Activated B cell treated with CpG ODN at 0.5 μM for 24 hours (primary cell): ENCODE data around the gene SLC39A13. TPM values are rescaled to one million over a fixed set of nuclear protein-coding genes. Genes with fewer than 3 reads are reported as not detected.
"Not testable (repeated sequence)": the region's sequence is repeated elsewhere in the genome, so short reads cannot be mapped to it uniquely, and the experiment has no call there.

Source experiments
- ATAC-seq: fragments of 200-7000 bp; cut with Tn5 transposase; one replicate; pipeline ENCODE4 v1.10.0; 2021; ENCODE audit warnings: low read depth, mild to moderate bottlenecking, moderate library complexity
- CTCF ChIA-PET: fragments of 350-600 bp; sonication (Branson Sonifier 250); formaldehyde crosslinking; loops from one replicate; lab custom pipeline; 2021; ENCODE audit warnings: antibody characterized with exemption; lab: Charles Lee
- POLR2A ChIA-PET: fragments of 350-600 bp; sonication (Branson Sonifier 250); formaldehyde crosslinking; loops from one replicate; lab custom pipeline; 2021; ENCODE audit warnings: antibody characterized with exemption; lab: Charles Lee
- DNase-seq: peaks from one replicate; pipeline ENCODE4 v3.0.0; 2022
- H3K27ac Mint-ChIP-seq: one replicate; pipeline ENCODE4 v1.8.0; 2020; ENCODE audit warnings: mixed read lengths
- H3K27me3 Mint-ChIP-seq: one replicate; pipeline ENCODE4 v1.8.0; 2021; ENCODE audit warnings: mixed read lengths
- H3K36me3 Mint-ChIP-seq: one replicate; pipeline ENCODE4 v1.8.0; 2021; ENCODE audit warnings: low read depth, mixed read lengths
- H3K4me1 Mint-ChIP-seq: one replicate; pipeline ENCODE4 v1.8.0; 2021; ENCODE audit warnings: mixed read lengths
- H3K4me3 Mint-ChIP-seq: one replicate; pipeline ENCODE4 v1.8.0; 2020; ENCODE audit warnings: mild to moderate bottlenecking, mixed read lengths
- H3K9me3 Mint-ChIP-seq: one replicate; pipeline ENCODE4 v1.8.0; 2020; ENCODE audit warnings: mixed read lengths
- CTCF ChIP-seq: fragments of 200-600 bp; IDR thresholded peaks from one replicate; pipeline ENCODE4 v1.8.0; 2022; ENCODE audit warnings: antibody characterized with exemption, mild to moderate bottlenecking
- intact Hi-C: fragments of 100-400 bp; cut with micrococcal nuclease; formaldehyde crosslinking; loops from one replicate; pipeline ENCODE4 v1.15.1; 2024
- total RNA-seq: library from RNA; stranded (reverse); gene quantifications from 2 replicates; pipeline ENCODE4 v1.2.3, GENCODE V29; 2022

SLC39A13 gene
- total RNA-seq, 1 donor from 2014 or later: 27.5 TPM

DNA sequence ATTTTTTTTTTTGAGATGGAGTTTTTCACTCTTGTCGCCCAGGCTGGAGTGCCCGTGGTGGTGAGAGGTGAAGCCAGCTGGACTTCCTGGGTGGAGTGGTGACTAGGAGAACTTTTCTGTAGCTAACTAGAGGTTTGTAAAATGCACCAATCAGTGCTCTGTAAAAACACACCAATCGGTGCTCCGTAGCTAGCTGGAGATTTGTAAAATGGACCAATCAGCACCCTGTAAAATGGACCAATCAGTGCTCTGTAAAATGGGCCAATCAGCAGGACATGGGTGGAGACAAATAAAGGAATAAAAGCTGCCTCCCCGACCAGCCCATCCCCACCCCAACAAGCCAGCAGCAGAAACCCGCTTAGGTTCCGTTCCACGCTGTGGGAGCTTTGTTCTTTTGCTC is 45.0 kb downstream of the SLC39A13 start:
- ATAC-seq: no peak
- POLR2A ChIA-PET: interaction anchor here (0.6 to 1.6 kb wide), 2 partner anchors 86 to 239 kb away, joined by 3 to 4 read pairs; no protein-coding TSS in a partner anchor
- no peaks in the 10 kb centered on the region for H3K9me3 Mint-ChIP-seq
- DNase-seq: no peak
- H3K4me3 Mint-ChIP-seq: no peak overlapping the region
- no peaks in the 10 kb centered on the region for H3K27me3 Mint-ChIP-seq
- intact Hi-C loops: no loop called here
- no peaks in the 10 kb centered on the region for H3K36me3 Mint-ChIP-seq
- no peak for TF ChIP-seq CTCF
- no peak overlapping the region for H3K27ac Mint-ChIP-seq
- peaks cover 5% of the 10 kb centered on the region for H3K4me1 Mint-ChIP-seq
- CTCF ChIA-PET: interaction anchor here (0.6 to 1.3 kb wide), 4 partner anchors 18 to 566 kb away, joined by 3 to 6 read pairs (median 3); no protein-coding TSS in a partner anchor

DNA sequence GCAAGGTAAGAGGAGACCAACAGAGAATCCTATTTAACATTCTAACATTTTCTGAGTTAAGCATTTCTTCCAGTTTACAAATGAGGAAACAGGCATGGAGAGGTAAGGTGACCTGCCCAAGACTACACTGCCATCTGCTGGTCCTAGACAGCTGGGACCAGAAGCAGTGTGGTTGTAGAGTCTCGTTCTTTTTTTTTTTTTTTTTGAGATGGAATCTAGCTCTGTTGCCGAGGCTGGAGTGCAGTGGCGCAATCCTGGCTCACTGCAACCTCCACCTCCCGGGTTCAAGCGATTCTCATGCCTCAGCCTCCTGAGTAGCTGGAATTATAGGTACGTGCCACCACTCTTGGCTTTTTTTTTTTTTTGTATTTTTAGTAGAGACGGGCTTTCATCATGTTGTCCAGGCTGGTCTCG is 45.9 kb downstream of the SLC39A13 start:
- not testable (repeated sequence) for H3K4me1 Mint-ChIP-seq, H3K36me3 Mint-ChIP-seq, H3K9me3 Mint-ChIP-seq, H3K27ac Mint-ChIP-seq, H3K4me3 Mint-ChIP-seq, H3K27me3 Mint-ChIP-seq
- DNase-seq: peak; percentile 24
- ChIA-PET POLR2A (interaction anchor here (0.6 to 1.6 kb wide), 3 partner anchors 76 to 936 kb away, joined by 3 to 5 read pairs (median 4); partner anchors contain the start of gene SPI1), CTCF (interaction anchor here (0.5 to 1.3 kb wide), 5 partner anchors 11 to 276 kb away, joined by 3 to 6 read pairs (median 3); no protein-coding TSS in a partner anchor)
- intact Hi-C loops: loop anchor here (1.0 to 2.0 kb wide), 6 partner anchors 45 to 565 kb away; partner anchors contain the start of gene SLC39A13
- peak; percentile 96 for ATAC-seq

GRCh38 chr11:47460571-47461235 is 52.3 kb downstream of the SLC39A13 start:
- H3K27me3 Mint-ChIP-seq: no peaks in the 10 kb centered on the region
- H3K36me3 Mint-ChIP-seq: peaks cover 30% of the 10 kb centered on the region
- no peak for ATAC-seq
- POLR2A ChIA-PET: no interaction called here
- CTCF ChIA-PET: no interaction called here
- DNase-seq: no peak
- no peak overlapping the region for H3K4me3 Mint-ChIP-seq
- H3K27ac Mint-ChIP-seq: no peak overlapping the region
- no peaks in the 10 kb centered on the region for H3K4me1 Mint-ChIP-seq
- H3K9me3 Mint-ChIP-seq: no peaks in the 10 kb centered on the region
- intact Hi-C loops: no loop called here
- no peak for TF ChIP-seq CTCF

DNA sequence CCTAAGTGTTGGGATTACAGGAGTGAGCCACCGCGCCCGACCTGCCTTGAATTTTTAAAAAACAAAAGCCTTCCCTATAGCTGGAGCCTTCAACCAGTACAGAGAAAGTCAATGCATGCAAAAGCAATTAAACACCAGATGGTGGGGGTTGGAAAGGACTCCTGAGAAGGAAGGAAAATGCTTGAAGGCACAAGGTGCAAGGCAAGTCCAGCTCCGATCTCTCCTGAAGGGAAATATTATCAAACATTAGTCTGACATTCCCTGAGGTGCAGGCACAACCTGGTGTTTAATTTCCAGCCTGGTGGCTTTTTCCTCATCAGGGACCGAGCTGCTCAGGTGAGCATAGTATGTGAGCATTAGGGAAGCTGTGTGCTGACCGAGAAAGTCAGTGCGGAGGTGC is 53.5 kb downstream of the SLC39A13 start:
- CTCF ChIA-PET: no interaction called here
- H3K36me3 Mint-ChIP-seq: peaks cover 37% of the 10 kb centered on the region
- H3K9me3 Mint-ChIP-seq: no peaks in the 10 kb centered on the region

DNA sequence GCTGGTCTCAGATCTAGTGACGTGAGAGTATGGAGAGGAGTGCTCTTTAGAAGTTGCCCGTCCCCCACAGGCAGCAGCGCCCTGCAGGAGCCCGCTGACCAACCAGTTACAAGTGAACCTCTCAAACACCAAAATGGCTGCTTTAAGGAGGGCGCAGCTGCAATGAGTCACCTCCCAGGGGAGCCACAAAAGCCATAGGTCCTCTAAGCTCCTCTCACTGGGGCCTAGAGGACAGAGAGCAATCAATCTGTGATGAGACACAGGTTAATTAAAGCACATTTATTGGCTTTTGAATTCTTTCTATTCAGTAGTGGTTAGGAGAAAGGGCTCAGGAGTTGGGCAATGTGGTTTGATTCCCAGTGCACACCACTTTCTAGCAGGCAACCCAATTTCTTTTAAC is 56.1 kb downstream of the SLC39A13 start:
- H3K36me3 Mint-ChIP-seq: peaks cover 61% of the 10 kb centered on the region
- no peak overlapping the region for H3K4me3 Mint-ChIP-seq
- ATAC-seq (no peak), DNase-seq (no peak)
- intact Hi-C loops: no loop called here
- no peaks in the 10 kb centered on the region for H3K9me3 Mint-ChIP-seq
- POLR2A ChIA-PET: no interaction called here
- CTCF ChIA-PET: no interaction called here
- no peaks in the 10 kb centered on the region for H3K4me1 Mint-ChIP-seq
- no peak for TF ChIP-seq CTCF
- H3K27ac Mint-ChIP-seq: no peak overlapping the region
- no peaks in the 10 kb centered on the region for H3K27me3 Mint-ChIP-seq

More for the DNA sequence above, 53.5 kb downstream of the SLC39A13 start:
- intact Hi-C loops: no loop called here
- Mint-ChIP-seq H3K27me3 (no peaks in the 10 kb centered on the region), H3K27ac (peak overlapping the region; percentile 50), H3K4me1 (no peaks in the 10 kb centered on the region), H3K4me3 (no peak overlapping the region)
- POLR2A ChIA-PET: no interaction called here
- DNase-seq (no peak), ATAC-seq (no peak)
- TF ChIP-seq CTCF: no peak

Other genes starting within 250 kb of the SLC39A13 start
- gene ARFGAP2, start 231.7 kb upstream of the SLC39A13 start, total RNA-seq: 145 and 176 TPM in 2 replicates
- 1.5 TPM in 2 replicates for gene PACSIN3, start 222.2 kb upstream of the SLC39A13 start, total RNA-seq
- gene DDB2, start 193.6 kb upstream of the SLC39A13 start, total RNA-seq: 95.1 and 98.0 TPM in 2 replicates
- gene ACP2, start 159.8 kb upstream of the SLC39A13 start, total RNA-seq: 18.7 and 22.5 TPM in 2 replicates
- 3.9 and 4.9 TPM in 2 replicates for gene NR1H3, start 150.6 kb upstream of the SLC39A13 start, total RNA-seq
- gene MADD, start 138.5 kb upstream of the SLC39A13 start, total RNA-seq: 60.9 and 86.9 TPM in 2 replicates
- 0.46 and 0.69 TPM in 2 replicates for gene MYBPC3, start 55.9 kb upstream of the SLC39A13 start, total RNA-seq
- gene SPI1, start 30.0 kb upstream of the SLC39A13 start, total RNA-seq: 63.9 and 68.8 TPM in 2 replicates
- gene PSMC3, start 17.8 kb downstream of the SLC39A13 start, total RNA-seq: 101 and 126 TPM in 2 replicates
- 1.1 and 3.5 TPM in 2 replicates for gene RAPSN, start 40.5 kb downstream of the SLC39A13 start, total RNA-seq
- 129 and 136 TPM in 2 replicates for gene CELF1, start 144.5 kb downstream of the SLC39A13 start, total RNA-seq
- 27.1 and 32.8 TPM in 2 replicates for gene PTPMT1, start 157.0 kb downstream of the SLC39A13 start, total RNA-seq
- gene KBTBD4, start 170.4 kb downstream of the SLC39A13 start, total RNA-seq: 19.5 and 20.4 TPM in 2 replicates
- 95.9 and 102 TPM in 2 replicates for gene NDUFS3, start 170.5 kb downstream of the SLC39A13 start, total RNA-seq
- gene FAM180B, start 178.1 kb downstream of the SLC39A13 start, total RNA-seq: 0.16 TPM in 1 of 2 replicates, not detected in the other
- gene C1QTNF4, start 185.8 kb downstream of the SLC39A13 start, total RNA-seq: not detected in 2 replicates
- 73.3 and 81.7 TPM in 2 replicates for gene MTCH2, start 234.0 kb downstream of the SLC39A13 start, total RNA-seq